Keratinocyte (primary cell): ENCODE results near the gene CCDC89. TPM values are rescaled to one million over a fixed set of nuclear protein-coding genes. Genes with fewer than 3 reads are reported as not detected.

Source experiments
- DNase-seq: peaks from one replicate; pipeline ENCODE4 v3.0.0-alpha.2; 2011; ENCODE audit warnings: low read depth, missing footprints, low spot score
- FAIRE-seq: peaks from 2 replicates; lab custom pipeline; 2011; peaks lifted over from hg19 to GRCh38; lab: Jason Lieb, UNC
- H2AFZ ChIP-seq: 2 replicates; pipeline ENCODE4 v1.6.0; 2012; ENCODE audit warnings: low read length, control low read depth, inconsistent platforms; ENCODE audit not compliant: control insufficient read depth
- H3K27ac ChIP-seq: 2 replicates; pipeline ENCODE4 v1.5.1; 2011; ENCODE audit warnings: low read length; ENCODE audit not compliant: control insufficient read depth, insufficient read depth
- H3K27me3 ChIP-seq: 3 replicates; pipeline ENCODE4 v1.6.0; 2011; ENCODE audit warnings: low read length; ENCODE audit not compliant: control insufficient read depth, insufficient read depth; ENCODE audit errors: extremely low read depth
- H3K36me3 ChIP-seq, 2 experiments: 2 replicates in 1 of 2; 3 replicates in 1 of 2; pipeline ENCODE4 v1.5.1; 2011; ENCODE audit warnings: low read length in 2 of 2, mild to moderate bottlenecking in 1 of 2; ENCODE audit not compliant: control insufficient read depth in 2 of 2, insufficient read depth in 2 of 2; ENCODE audit errors: extremely low read depth in 1 of 2
- H3K4me1 ChIP-seq: 3 replicates; pipeline ENCODE4 v1.5.1; 2011; ENCODE audit warnings: low read length; ENCODE audit not compliant: control insufficient read depth, insufficient read depth; ENCODE audit errors: extremely low read depth
- H3K4me2 ChIP-seq: 3 replicates; pipeline ENCODE4 v1.6.0; 2011; ENCODE audit warnings: low read depth, low read length; ENCODE audit not compliant: control insufficient read depth, insufficient read depth; ENCODE audit errors: extremely low read depth
- H3K4me3 ChIP-seq, 3 experiments: fragments of 200-600 bp in 1 of 3; sonication (generic) in 1 of 3; 2 replicates in 2 of 3; 3 replicates in 1 of 3; pipeline ENCODE4 v1.5.1; 2011 to 2016; ENCODE audit warnings: low read length in 3 of 3, mild to moderate bottlenecking in 3 of 3, control low read depth in 2 of 3, inconsistent platforms in 1 of 3, low read depth in 1 of 3, mixed read lengths in 1 of 3, mixed run types in 1 of 3, moderate library complexity in 1 of 3; ENCODE audit not compliant: control insufficient read depth in 2 of 3, insufficient read depth in 2 of 3; ENCODE audit errors: extremely low read depth in 1 of 3
- H3K79me2 ChIP-seq: 2 replicates; pipeline ENCODE4 v1.6.0; 2012; ENCODE audit warnings: low read length; ENCODE audit not compliant: control insufficient read depth, insufficient read depth
- H3K9ac ChIP-seq: 3 replicates; pipeline ENCODE4 v1.6.0; 2011; ENCODE audit warnings: low read length; ENCODE audit not compliant: control insufficient read depth, insufficient read depth; ENCODE audit errors: extremely low read depth
- H3K9me1 ChIP-seq: 3 replicates; pipeline ENCODE4 v1.6.0; 2011; ENCODE audit warnings: low read length; ENCODE audit not compliant: control insufficient read depth, insufficient read depth; ENCODE audit errors: extremely low read depth
- H3K9me3 ChIP-seq: 2 replicates; pipeline ENCODE4 v1.5.1; 2012; ENCODE audit warnings: low read depth, low read length; ENCODE audit not compliant: control insufficient read depth
- H4K20me1 ChIP-seq: 3 replicates; pipeline ENCODE4 v1.6.0; 2011; ENCODE audit warnings: low read length; ENCODE audit not compliant: control insufficient read depth, insufficient read depth; ENCODE audit errors: extremely low read depth
- CTCF ChIP-seq, 3 experiments: IDR thresholded peaks in 1 of 3; conservative IDR thresholded peaks in 1 of 3; optimal IDR thresholded peaks in 1 of 3; 2 replicates in 2 of 3; 3 replicates in 1 of 3; pipeline versions ENCODE3 to v1.5.1; 2011; ENCODE audit warnings: low read length in 3 of 3, mild to moderate bottlenecking in 3 of 3, moderate library complexity in 2 of 3, control low read depth in 1 of 3, inconsistent platforms in 1 of 3; ENCODE audit not compliant: insufficient read depth in 2 of 3; ENCODE audit errors: extremely low read depth in 1 of 3
- EZH2 ChIP-seq: IDR thresholded peaks from one replicate; pipeline ENCODE4 v1.6.1; 2012; ENCODE audit warnings: inconsistent platforms, mild to moderate bottlenecking, low read length, moderate library complexity
- dilution Hi-C: fragments of 300-500 bp; cut with MboI; formaldehyde crosslinking; loops from one replicate; pipeline ENCODE4 v1.7.0; 2020; ENCODE audit warnings: low sequenced_read_pairs; ENCODE audit not compliant: extremely low pct_ligation_motif_present
- polyA plus RNA-seq, 5 experiments: library from polyadenylated mRNA; depleted of rRNA in 3 of 5; stranded (reverse) in 3 of 5; stranded (forward) in 1 of 5; unstranded in 1 of 5; fragments of >200 nt; gene quantifications; 1 replicate in 1 of 5; 2 replicates in 3 of 5; 3 replicates in 1 of 5; pipeline versions ENCODE4 v1.2.1 to v1.2.3, GENCODE V29; 2011 to 2012; ENCODE audit warnings: missing spikeins in 2 of 5, low read depth in 1 of 5, low replicate concordance in 1 of 5

The CCDC89 gene
- polyA plus RNA-seq, 1 donor (not counting 4 experiments of a cell fraction or from before 2014, with no cell fraction given) = 0.31 TPM

- no peaks in the 10 kb centered on the region for H3K79me2 ChIP-seq
- DNase-seq = no peak
- H3K9me1 ChIP-seq = no peaks in the 10 kb centered on the region
- H3K36me3 ChIP-seq = no peaks in the 10 kb centered on the region
- H3K27ac ChIP-seq = no peak overlapping the region
- H3K4me3 ChIP-seq = no peak overlapping the region
- H3K4me2 ChIP-seq = no peak overlapping the region
- no peaks in the 10 kb centered on the region for H3K27me3 ChIP-seq
- H4K20me1 ChIP-seq = no peaks in the 10 kb centered on the region
- peak; percentile 23 for FAIRE-seq
- peaks cover 16% of the 10 kb centered on the region for H3K4me1 ChIP-seq
- TF ChIP-seq CTCF (optimal IDR thresholded peaks at IDR 0.05 in 1 of 3, IDR thresholded peaks at IDR 0.05 in 1 of 3, conservative IDR thresholded peaks at IDR 0.05 in 1 of 3; ENCODE audit: extremely low read depth in 1 of 3, insufficient read depth in 2 of 3, low read length in 3 of 3) = no peak
- TF ChIP-seq EZH2 = no peak
- dilution Hi-C loops = no loop called here
- H3K9ac ChIP-seq = no peak overlapping the region
- H2AFZ ChIP-seq = no peak overlapping the region
- H3K9me3 ChIP-seq = no peaks in the 10 kb centered on the region
These were observed 38.9 kb upstream of the CCDC89 start for GRCh38 chr11:85724748-85725465.

GRCh38 chr11:85723088-85723487 is 37.1 kb upstream of the CCDC89 start:
- H3K36me3 ChIP-seq = no peaks in the 10 kb centered on the region
- H3K27ac ChIP-seq = no peak overlapping the region
- no peaks in the 10 kb centered on the region for H4K20me1 ChIP-seq
- FAIRE-seq (no peak), DNase-seq (no peak)
- no peaks in the 10 kb centered on the region for H3K79me2 ChIP-seq
- TF ChIP-seq CTCF (optimal IDR thresholded peaks at IDR 0.05 in 1 of 3, IDR thresholded peaks at IDR 0.05 in 1 of 3, conservative IDR thresholded peaks at IDR 0.05 in 1 of 3; ENCODE audit: extremely low read depth in 1 of 3, insufficient read depth in 2 of 3, low read length in 3 of 3) = no peak
- no peak for TF ChIP-seq EZH2
- H3K9me1 ChIP-seq = no peaks in the 10 kb centered on the region
- H3K9me3 ChIP-seq = no peaks in the 10 kb centered on the region
- H3K4me1 ChIP-seq = peaks cover 27% of the 10 kb centered on the region
- H2AFZ ChIP-seq = no peak overlapping the region
- no peaks in the 10 kb centered on the region for H3K27me3 ChIP-seq
- H3K4me2 ChIP-seq = no peak overlapping the region
- dilution Hi-C loops = no loop called here
- no peak overlapping the region for H3K4me3 ChIP-seq
- no peak overlapping the region for H3K9ac ChIP-seq
